HEK293 (cell line): ENCODE results near the gene ARFRP1.

Experiments used
- CTCF ChIA-PET: fragments of 350-600 bp; formaldehyde crosslinking; extraction: SDS; loops from one replicate; lab custom pipeline; 2021; ENCODE audit warnings: antibody characterized with exemption; lab: Yijun Ruan, JAX
- POLR2A ChIA-PET: fragments of 300-600 bp; formaldehyde crosslinking; extraction: SDS; loops from one replicate; lab custom pipeline; 2020; ENCODE audit warnings: antibody characterized with exemption, inconsistent platforms; lab: Yijun Ruan, JAX
- H3K27ac ChIP-seq: fragments of 200-500 bp; sonication (Bioruptor generic); 2 replicates; pipeline ENCODE4 v1.5.1; 2014; ENCODE audit warnings: low read depth, low read length, control low read depth, inconsistent platforms; ENCODE audit errors: extremely low read depth
- H3K36me3 ChIP-seq, 2 experiments: fragments of 200-500 bp in 1 of 2; sonication (Bioruptor generic) in 1 of 2; 1 replicate in 1 of 2; 2 replicates in 1 of 2; pipeline ENCODE4 v1.5.1; 2014 to 2017; ENCODE audit warnings: inconsistent platforms in 2 of 2, low read length in 2 of 2; ENCODE audit not compliant: control insufficient read depth in 2 of 2, insufficient read depth in 1 of 2
- H3K4me1 ChIP-seq: fragments of 200-500 bp; sonication (Bioruptor generic); 2 replicates; pipeline ENCODE4 v1.5.1; 2014; ENCODE audit warnings: mild to moderate bottlenecking, low read length, inconsistent platforms; ENCODE audit not compliant: control insufficient read depth, insufficient read depth
- H3K4me3 ChIP-seq: 2 replicates; pipeline ENCODE4 v1.5.1; 2011; ENCODE audit warnings: low read depth, mild to moderate bottlenecking, control low read depth, low read length, moderate library complexity
- H3K9me3 ChIP-seq: fragments of 200-500 bp; sonication (Bioruptor generic); 2 replicates; pipeline ENCODE4 v1.5.1; 2014; ENCODE audit warnings: low read depth, low read length, inconsistent platforms; ENCODE audit not compliant: control insufficient read depth, insufficient read depth
- EGR2 ChIP-seq: fragments of 450-650 bp; formaldehyde crosslinking; IDR thresholded peaks from 2 replicates; pipeline ENCODE4 v1.5.1; 2016; ENCODE audit warnings: low read depth, missing biosample characterization, missing genetic modification characterization
- GLIS1 ChIP-seq: fragments of 450-650 bp; formaldehyde crosslinking; IDR thresholded peaks from 2 replicates; pipeline ENCODE4 v1.5.1; 2016; ENCODE audit warnings: missing biosample characterization, missing genetic modification characterization
- KLF9 ChIP-seq: fragments of 450-650 bp; formaldehyde crosslinking; IDR thresholded peaks from 2 replicates; pipeline ENCODE4 v1.5.1; 2016; ENCODE audit warnings: missing biosample characterization, missing genetic modification characterization, low read depth
- MZF1 ChIP-seq: fragments of 450-650 bp; formaldehyde crosslinking; IDR thresholded peaks from 2 replicates; pipeline ENCODE4 v1.5.1; 2017; ENCODE audit warnings: missing biosample characterization, missing genetic modification characterization, borderline replicate concordance
- SP2 ChIP-seq: fragments of 450-650 bp; formaldehyde crosslinking; IDR thresholded peaks from 2 replicates; pipeline ENCODE4 v1.5.1; 2016; ENCODE audit warnings: missing biosample characterization, missing genetic modification characterization
- TCF7L2 ChIP-seq: IDR thresholded peaks from 2 replicates; pipeline ENCODE4 v1.6.1; 2011; ENCODE audit warnings: low read depth, mild to moderate bottlenecking, inconsistent platforms, low read length, moderate library complexity, borderline replicate concordance
- ZBTB20 ChIP-seq: fragments of 450-650 bp; formaldehyde crosslinking; IDR thresholded peaks from 2 replicates; pipeline ENCODE4 v1.5.1; 2016; ENCODE audit warnings: missing biosample characterization, missing genetic modification characterization
- ZBTB48 ChIP-seq: fragments of 450-650 bp; formaldehyde crosslinking; IDR thresholded peaks from 2 replicates; pipeline ENCODE4 v1.5.1; 2016; ENCODE audit warnings: missing biosample characterization, missing genetic modification characterization
- ZNF175 ChIP-seq: fragments of 450-650 bp; formaldehyde crosslinking; IDR thresholded peaks from 2 replicates; pipeline ENCODE4 v1.5.1; 2016; ENCODE audit warnings: missing biosample characterization, missing genetic modification characterization
- ZNF19 ChIP-seq: fragments of 450-650 bp; formaldehyde crosslinking; IDR thresholded peaks from 2 replicates; pipeline ENCODE4; 2016; ENCODE audit warnings: missing biosample characterization, missing genetic modification characterization, low read depth
- ZNF398 ChIP-seq: fragments of 450-650 bp; formaldehyde crosslinking; IDR thresholded peaks from 2 replicates; pipeline ENCODE4 v1.5.1; 2017; ENCODE audit warnings: missing biosample characterization, missing genetic modification characterization
- ZNF48 ChIP-seq: fragments of 450-650 bp; formaldehyde crosslinking; IDR thresholded peaks from 2 replicates; pipeline ENCODE4 v1.5.1; 2016; ENCODE audit warnings: missing biosample characterization, missing genetic modification characterization
- ZNF488 ChIP-seq: fragments of 450-650 bp; formaldehyde crosslinking; IDR thresholded peaks from 2 replicates; pipeline ENCODE4 v1.5.1; 2016; ENCODE audit warnings: missing biosample characterization, missing genetic modification characterization
- ZNF521 ChIP-seq: fragments of 450-650 bp; formaldehyde crosslinking; IDR thresholded peaks from 2 replicates; pipeline ENCODE4 v1.5.1; 2017; ENCODE audit warnings: missing biosample characterization, mild to moderate bottlenecking, missing genetic modification characterization
- ZNF529 ChIP-seq: fragments of 450-650 bp; formaldehyde crosslinking; IDR thresholded peaks from 2 replicates; pipeline ENCODE4 v1.5.1; 2017; ENCODE audit warnings: missing genetic modification characterization, missing biosample characterization; ENCODE audit not compliant: insufficient replicate concordance
- ZNF530 ChIP-seq: fragments of 450-650 bp; formaldehyde crosslinking; IDR thresholded peaks from 2 replicates; pipeline ENCODE4 v1.5.1; 2016; ENCODE audit warnings: low read depth, missing biosample characterization, missing genetic modification characterization
- ZNF549 ChIP-seq: fragments of 450-650 bp; IDR thresholded peaks from 2 replicates; pipeline ENCODE4 v1.5.1; 2018; ENCODE audit warnings: missing biosample characterization, missing genetic modification characterization, mild to moderate bottlenecking, inconsistent platforms, moderate library complexity
- ZNF600 ChIP-seq: fragments of 450-650 bp; formaldehyde crosslinking; IDR thresholded peaks from 2 replicates; pipeline ENCODE4 v1.5.1; 2016; ENCODE audit warnings: missing biosample characterization, missing genetic modification characterization
- ZNF621 ChIP-seq: fragments of 450-650 bp; formaldehyde crosslinking; IDR thresholded peaks from 2 replicates; pipeline ENCODE4 v1.5.1; 2017; ENCODE audit warnings: missing biosample characterization, missing genetic modification characterization
- ZNF624 ChIP-seq: fragments of 450-650 bp; formaldehyde crosslinking; IDR thresholded peaks from 2 replicates; pipeline ENCODE4 v1.5.1; 2017; ENCODE audit warnings: missing biosample characterization, missing genetic modification characterization
- ZNF660 ChIP-seq: fragments of 450-650 bp; IDR thresholded peaks from 2 replicates; pipeline ENCODE4 v1.5.1; 2018; ENCODE audit warnings: missing biosample characterization, mild to moderate bottlenecking, missing genetic modification characterization
- ZNF76 ChIP-seq: fragments of 450-650 bp; formaldehyde crosslinking; IDR thresholded peaks from 2 replicates; pipeline ENCODE4; 2016; ENCODE audit warnings: low read depth, missing biosample characterization, missing genetic modification characterization, borderline replicate concordance
- ZNF837 ChIP-seq: fragments of 450-650 bp; formaldehyde crosslinking; IDR thresholded peaks from 2 replicates; pipeline ENCODE4 v1.5.1; 2016; ENCODE audit warnings: missing biosample characterization, missing genetic modification characterization
- TF ChIP-seq, protein P1 (sequence below): fragments of 450-650 bp; formaldehyde crosslinking; IDR thresholded peaks from 2 replicates; pipeline ENCODE4 v1.5.1; 2016; ENCODE audit warnings: missing biosample characterization, missing genetic modification characterization
- TF ChIP-seq, protein P2 (sequence below): fragments of 450-650 bp; formaldehyde crosslinking; IDR thresholded peaks from 2 replicates; pipeline ENCODE4 v1.5.1; 2016; ENCODE audit warnings: missing biosample characterization, missing genetic modification characterization
- TF ChIP-seq, protein P3 (sequence below): fragments of 450-650 bp; formaldehyde crosslinking; IDR thresholded peaks from 2 replicates; pipeline ENCODE4 v1.5.1; 2016; ENCODE audit warnings: missing biosample characterization, missing genetic modification characterization

ARFRP1 gene

GRCh38 chr20:63658749-63659187, 49.0 kb downstream of the ARFRP1 start:
- no peaks in the 10 kb centered on the region for H3K4me1 ChIP-seq
- CTCF ChIA-PET, result no interaction called here
- H3K9me3 ChIP-seq, result no peaks in the 10 kb centered on the region
- H3K27ac ChIP-seq, result peak overlapping the region; percentile 81; the same call in 1 of the 2 replicates
- H3K4me3 ChIP-seq, result peak overlapping the region; percentile 93
- POLR2A ChIA-PET, result interaction anchor here (0.8 to 1.7 kb wide), 17 partner anchors 9 to 322 kb away, joined by 3 to 15 read pairs (median 4); partner anchors contain the start of genes ARFRP1, GMEB2, HELZ2 and PRPF6
- TF ChIP-seq ZNF624 (tag by site-specific recombination), result no peak
- no peak for TF ChIP-seq ZNF19
- no peak for TF ChIP-seq ZNF521
- TF ChIP-seq ZNF549 (tag by site-specific recombination), result no peak
- no peak for TF ChIP-seq TCF7L2
- TF ChIP-seq GLIS1 (tag by site-specific recombination), result 0 out of 2 replicates have a peak, but pooled peaks have one; percentile 5
- TF ChIP-seq ZNF76 (tag by site-specific recombination), result peak; percentile 83
- peak; percentile 6; the same call in 1 of the 2 replicates for TF ChIP-seq ZBTB48 (tag by site-specific recombination)
- TF ChIP-seq ZNF529 (tag by site-specific recombination), result no peak
- TF ChIP-seq EGR2, result peak; percentile 25; the same call in 1 of the 2 replicates
- TF ChIP-seq ZNF837 (tag by site-specific recombination), result 0 out of 2 replicates have a peak, but pooled peaks have one; percentile 33
- TF ChIP-seq KLF9, result no peak
- peak; percentile 92 for TF ChIP-seq SP2 (tag by site-specific recombination)
- no peak for TF ChIP-seq ZNF488 (tag by site-specific recombination)
- TF ChIP-seq, protein P1, sequence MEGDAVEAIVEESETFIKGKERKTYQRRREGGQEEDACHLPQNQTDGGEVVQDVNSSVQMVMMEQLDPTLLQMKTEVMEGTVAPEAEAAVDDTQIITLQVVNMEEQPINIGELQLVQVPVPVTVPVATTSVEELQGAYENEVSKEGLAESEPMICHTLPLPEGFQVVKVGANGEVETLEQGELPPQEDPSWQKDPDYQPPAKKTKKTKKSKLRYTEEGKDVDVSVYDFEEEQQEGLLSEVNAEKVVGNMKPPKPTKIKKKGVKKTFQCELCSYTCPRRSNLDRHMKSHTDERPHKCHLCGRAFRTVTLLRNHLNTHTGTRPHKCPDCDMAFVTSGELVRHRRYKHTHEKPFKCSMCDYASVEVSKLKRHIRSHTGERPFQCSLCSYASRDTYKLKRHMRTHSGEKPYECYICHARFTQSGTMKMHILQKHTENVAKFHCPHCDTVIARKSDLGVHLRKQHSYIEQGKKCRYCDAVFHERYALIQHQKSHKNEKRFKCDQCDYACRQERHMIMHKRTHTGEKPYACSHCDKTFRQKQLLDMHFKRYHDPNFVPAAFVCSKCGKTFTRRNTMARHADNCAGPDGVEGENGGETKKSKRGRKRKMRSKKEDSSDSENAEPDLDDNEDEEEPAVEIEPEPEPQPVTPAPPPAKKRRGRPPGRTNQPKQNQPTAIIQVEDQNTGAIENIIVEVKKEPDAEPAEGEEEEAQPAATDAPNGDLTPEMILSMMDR (tag by site-specific recombination), result 0 out of 2 replicates have a peak, but pooled peaks have one; percentile 18
- peak; percentile 87 for TF ChIP-seq ZBTB20
- TF ChIP-seq ZNF600 (tag by site-specific recombination), result peak; percentile 99
- TF ChIP-seq, protein P2, sequence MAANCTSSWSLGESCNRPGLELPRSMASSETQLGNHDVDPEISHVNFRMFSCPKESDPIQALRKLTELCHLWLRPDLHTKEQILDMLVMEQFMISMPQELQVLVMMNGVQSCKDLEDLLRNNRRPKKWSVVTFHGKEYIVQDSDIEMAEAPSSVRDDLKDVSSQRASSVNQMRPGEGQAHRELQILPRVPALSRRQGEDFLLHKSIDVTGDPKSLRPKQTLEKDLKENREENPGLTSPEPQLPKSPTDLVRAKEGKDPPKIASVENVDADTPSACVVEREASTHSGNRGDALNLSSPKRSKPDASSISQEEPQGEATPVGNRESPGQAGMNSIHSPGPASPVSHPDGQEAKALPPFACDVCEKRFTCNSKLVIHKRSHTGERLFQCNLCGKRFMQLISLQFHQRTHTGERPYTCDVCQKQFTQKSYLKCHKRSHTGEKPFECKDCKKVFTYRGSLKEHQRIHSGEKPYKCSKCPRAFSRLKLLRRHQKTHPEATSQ, result 0 out of 2 replicates have a peak, but pooled peaks have one; percentile 36
- TF ChIP-seq ZNF175, result no peak
- no peak for TF ChIP-seq MZF1 (tag by site-specific recombination)
- TF ChIP-seq, all 188 proteins: peak for 10
- peaks cover 0 to 36% of the 10 kb centered on the region in 2 experiments; a peak in 1 of 3 replicates for H3K36me3 ChIP-seq

- CTCF ChIA-PET, result no interaction called here
- Histone ChIP-seq H3K9me3 (no peaks in the 10 kb centered on the region), H3K4me3 (peak within 1 kb of the TSS; percentile 93), H3K4me1 (no peaks in the 10 kb centered on the region), H3K36me3 (peaks cover 0 to 30% of the 10 kb centered on the region in 2 experiments; a peak in 1 of 3 replicates), H3K27ac (peak within 1 kb of the TSS; percentile 81)
- POLR2A ChIA-PET, result interaction anchor here (0.6 to 1.7 kb wide), 18 partner anchors 9 to 323 kb away, joined by 3 to 15 read pairs (median 4); partner anchors contain the start of genes ARFRP1, GMEB2, HELZ2 and PRPF6
- TF ChIP-seq ZNF530 (tag by site-specific recombination) (no peak), ZNF660 (tag by site-specific recombination) (peak; percentile 85; the same call in 1 of the 2 replicates), ZNF48 (tag by site-specific recombination) (no peak), ZNF398 (tag by site-specific recombination) (peak; percentile 48; the same call in 1 of the 2 replicates), ZNF621 (no peak)
- TF ChIP-seq, protein P3, sequence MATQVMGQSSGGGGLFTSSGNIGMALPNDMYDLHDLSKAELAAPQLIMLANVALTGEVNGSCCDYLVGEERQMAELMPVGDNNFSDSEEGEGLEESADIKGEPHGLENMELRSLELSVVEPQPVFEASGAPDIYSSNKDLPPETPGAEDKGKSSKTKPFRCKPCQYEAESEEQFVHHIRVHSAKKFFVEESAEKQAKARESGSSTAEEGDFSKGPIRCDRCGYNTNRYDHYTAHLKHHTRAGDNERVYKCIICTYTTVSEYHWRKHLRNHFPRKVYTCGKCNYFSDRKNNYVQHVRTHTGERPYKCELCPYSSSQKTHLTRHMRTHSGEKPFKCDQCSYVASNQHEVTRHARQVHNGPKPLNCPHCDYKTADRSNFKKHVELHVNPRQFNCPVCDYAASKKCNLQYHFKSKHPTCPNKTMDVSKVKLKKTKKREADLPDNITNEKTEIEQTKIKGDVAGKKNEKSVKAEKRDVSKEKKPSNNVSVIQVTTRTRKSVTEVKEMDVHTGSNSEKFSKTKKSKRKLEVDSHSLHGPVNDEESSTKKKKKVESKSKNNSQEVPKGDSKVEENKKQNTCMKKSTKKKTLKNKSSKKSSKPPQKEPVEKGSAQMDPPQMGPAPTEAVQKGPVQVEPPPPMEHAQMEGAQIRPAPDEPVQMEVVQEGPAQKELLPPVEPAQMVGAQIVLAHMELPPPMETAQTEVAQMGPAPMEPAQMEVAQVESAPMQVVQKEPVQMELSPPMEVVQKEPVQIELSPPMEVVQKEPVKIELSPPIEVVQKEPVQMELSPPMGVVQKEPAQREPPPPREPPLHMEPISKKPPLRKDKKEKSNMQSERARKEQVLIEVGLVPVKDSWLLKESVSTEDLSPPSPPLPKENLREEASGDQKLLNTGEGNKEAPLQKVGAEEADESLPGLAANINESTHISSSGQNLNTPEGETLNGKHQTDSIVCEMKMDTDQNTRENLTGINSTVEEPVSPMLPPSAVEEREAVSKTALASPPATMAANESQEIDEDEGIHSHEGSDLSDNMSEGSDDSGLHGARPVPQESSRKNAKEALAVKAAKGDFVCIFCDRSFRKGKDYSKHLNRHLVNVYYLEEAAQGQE (tag by site-specific recombination), result peak; percentile 79
These were observed 49.6 kb downstream of the ARFRP1 start, which contains the start of gene RTEL1 for GRCh38 chr20:63657937-63658748. TSS of gene RTEL1 (plus strand) at chr20:63658312. CDS start at chr20:63659403, 1,091 bp downstream.
